Measurements from ENCODE around the gene ERG28.
A peak's percentile ranks its signal among the peaks of the same experiment; 100 is the strongest.

The ERG28 gene

GRCh38 chr14:75657331-75657730, 3.3 kb downstream of the ERG28 start:
- DNase-seq: no peak

- no peak for DNase-seq
Measured at GRCh38 chr14:75655235-75655634, 5.4 kb downstream of the ERG28 start.

GRCh38 chr14:75654127-75654732, 6.4 kb downstream of the ERG28 start:
- DNase-seq: peak; percentile 80

- no peak for DNase-seq
Measured at GRCh38 chr14:75653563-75653962, 7.1 kb downstream of the ERG28 start.

GRCh38 chr14:75650253-75651058, 10.2 kb downstream of the ERG28 start:
- DNase-seq: no peak

- no peak for DNase-seq
Measured at GRCh38 chr14:75649773-75650172, 10.9 kb downstream of the ERG28 start.

- DNase-seq: no peak
Measured at GRCh38 chr14:75649337-75649736, 11.3 kb downstream of the ERG28 start.

- no peak for DNase-seq
Measured at GRCh38 chr14:75648066-75648838, 12.4 kb downstream of the ERG28 start.

- DNase-seq: no peak
Measured at GRCh38 chr14:75647640-75648039, 13.0 kb downstream of the ERG28 start.

- DNase-seq: no peak
Measured at GRCh38 chr14:75646762-75647161, 13.9 kb downstream of the ERG28 start.

GRCh38 chr14:75645056-75645455, 15.6 kb downstream of the ERG28 start:
- no peak for DNase-seq

- no peak for DNase-seq
Measured at GRCh38 chr14:75643985-75644384, 16.7 kb downstream of the ERG28 start.

- no peak for DNase-seq
Measured at GRCh38 chr14:75640876-75641275, 19.8 kb downstream of the ERG28 start.

- DNase-seq: no peak
Measured at GRCh38 chr14:75636100-75636692, 24.5 kb downstream of the ERG28 start.

GRCh38 chr14:75634848-75635247, 25.8 kb downstream of the ERG28 start:
- no peak for DNase-seq

- no peak for DNase-seq
Measured at GRCh38 chr14:75631453-75631831, 29.2 kb downstream of the ERG28 start.

GRCh38 chr14:75630695-75631452, 29.8 kb downstream of the ERG28 start:
- DNase-seq: peak; percentile 35

- no peak for DNase-seq
Measured at GRCh38 chr14:75628816-75629215, 31.9 kb downstream of the ERG28 start.

GRCh38 chr14:75627406-75627805, 33.3 kb downstream of the ERG28 start:
- DNase-seq: no peak

- no peak for DNase-seq
Measured at GRCh38 chr14:75626863-75627262, 33.8 kb downstream of the ERG28 start.

- DNase-seq: no peak
Measured at GRCh38 chr14:75626396-75626795, 34.3 kb downstream of the ERG28 start.

GRCh38 chr14:75625034-75625433, 35.6 kb downstream of the ERG28 start:
- no peak for DNase-seq

- DNase-seq: no peak
Measured at GRCh38 chr14:75619548-75619947, 41.1 kb downstream of the ERG28 start.

Data from NCI-H2107 (cell line).